ENCODE results near the gene PALLD. TPM values are rescaled to one million over a fixed set of nuclear protein-coding genes. Genes with fewer than 3 reads are reported as not detected.
A peak's percentile ranks its signal among the peaks of the same experiment; 100 is the strongest.

The PALLD gene
- total RNA-seq, 2 donors from 2014 or later = 705 to 752 TPM

DNA sequence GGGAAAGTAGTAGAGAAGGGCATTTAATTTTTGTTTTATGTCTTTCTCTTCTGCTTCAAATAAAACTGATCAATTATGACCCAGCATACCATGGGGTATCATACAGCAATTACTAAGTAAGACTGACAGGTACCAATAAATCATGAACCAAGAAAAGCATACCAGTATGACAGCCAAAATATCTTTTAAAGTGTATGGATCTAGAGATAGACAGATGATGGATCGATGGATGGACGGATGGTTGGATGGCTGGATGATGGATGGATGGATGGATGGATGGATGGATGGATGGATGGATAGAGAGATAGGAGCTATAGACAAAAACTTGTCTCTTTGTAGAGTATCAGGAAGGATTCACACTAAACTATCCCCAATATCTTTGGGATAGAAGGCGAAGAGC, 18.0 kb upstream of the PALLD start:
- H3K9me3 ChIP-seq = no peaks in the 10 kb centered on the region
- DNase-seq (ENCODE audit: low spot score) = no peak
- H3K4me1 ChIP-seq (ENCODE audit: control insufficient read depth in 1 of 2, low read depth in 2 of 2) = peaks cover 10 to 14% of the 10 kb centered on the region in 2 donors
- H3K4me3 ChIP-seq = peak overlapping the region; percentile 80
- no peak overlapping the region for H3K27ac ChIP-seq
- no peaks in the 10 kb centered on the region for H3K36me3 ChIP-seq
- no peak for ATAC-seq (ENCODE audit: insufficient number of reproducible peaks, low FRiP score, low read depth)
- TF ChIP-seq, protein P1, sequence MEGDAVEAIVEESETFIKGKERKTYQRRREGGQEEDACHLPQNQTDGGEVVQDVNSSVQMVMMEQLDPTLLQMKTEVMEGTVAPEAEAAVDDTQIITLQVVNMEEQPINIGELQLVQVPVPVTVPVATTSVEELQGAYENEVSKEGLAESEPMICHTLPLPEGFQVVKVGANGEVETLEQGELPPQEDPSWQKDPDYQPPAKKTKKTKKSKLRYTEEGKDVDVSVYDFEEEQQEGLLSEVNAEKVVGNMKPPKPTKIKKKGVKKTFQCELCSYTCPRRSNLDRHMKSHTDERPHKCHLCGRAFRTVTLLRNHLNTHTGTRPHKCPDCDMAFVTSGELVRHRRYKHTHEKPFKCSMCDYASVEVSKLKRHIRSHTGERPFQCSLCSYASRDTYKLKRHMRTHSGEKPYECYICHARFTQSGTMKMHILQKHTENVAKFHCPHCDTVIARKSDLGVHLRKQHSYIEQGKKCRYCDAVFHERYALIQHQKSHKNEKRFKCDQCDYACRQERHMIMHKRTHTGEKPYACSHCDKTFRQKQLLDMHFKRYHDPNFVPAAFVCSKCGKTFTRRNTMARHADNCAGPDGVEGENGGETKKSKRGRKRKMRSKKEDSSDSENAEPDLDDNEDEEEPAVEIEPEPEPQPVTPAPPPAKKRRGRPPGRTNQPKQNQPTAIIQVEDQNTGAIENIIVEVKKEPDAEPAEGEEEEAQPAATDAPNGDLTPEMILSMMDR (IDR thresholded peaks at IDR 0.05) = no peak
- H3K27me3 ChIP-seq (replicated peaks; ENCODE audit: insufficient read depth) = no peaks in the 10 kb centered on the region

DNA sequence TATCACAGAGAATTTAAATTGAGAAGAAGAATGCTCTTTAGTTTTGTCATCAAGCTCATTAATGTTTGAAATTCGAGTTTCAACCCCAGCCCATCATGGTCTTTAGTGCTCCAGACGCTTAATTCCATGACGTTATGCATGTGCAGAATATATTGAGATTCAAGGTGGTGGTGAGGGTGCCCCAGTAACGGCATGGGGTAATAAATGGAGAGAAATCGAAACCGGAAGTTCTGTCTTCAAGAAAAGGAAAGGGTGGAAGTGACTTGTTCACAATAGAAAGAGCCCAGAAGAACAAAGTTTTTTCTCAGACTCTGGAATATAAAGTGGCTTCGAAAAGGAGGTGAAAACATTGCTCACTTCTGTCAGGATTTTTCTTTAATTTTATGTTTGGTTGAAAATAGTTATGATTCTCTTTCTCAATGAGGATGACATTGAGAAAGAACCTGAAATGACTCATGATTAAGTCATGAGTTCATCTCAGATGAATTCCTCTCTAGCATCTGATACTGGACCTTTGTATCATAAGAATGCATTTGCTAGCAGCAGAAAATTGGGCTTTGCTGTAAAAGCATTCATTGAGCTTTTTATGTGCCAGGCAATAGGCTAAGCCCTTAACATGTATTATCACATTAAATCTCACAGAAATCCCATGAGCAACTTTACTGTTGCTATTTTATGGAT, 15.8 kb upstream of the PALLD start:
- ATAC-seq (ENCODE audit: insufficient number of reproducible peaks, low FRiP score, low read depth) = peak; percentile 53
- TF ChIP-seq, protein P1 (IDR thresholded peaks at IDR 0.05) = no peak
- Histone ChIP-seq H3K27ac (peak overlapping the region; percentile 87 to 92), H3K9me3 (no peaks in the 10 kb centered on the region), H3K36me3 (no peaks in the 10 kb centered on the region), H3K4me1 (ENCODE audit: control insufficient read depth in 1 of 2, low read depth in 2 of 2) (peaks cover 7 to 10% of the 10 kb centered on the region in 2 donors), H3K27me3 (replicated peaks; ENCODE audit: insufficient read depth) (no peaks in the 10 kb centered on the region), H3K4me3 (peak overlapping the region; percentile 80)
- DNase-seq (ENCODE audit: low spot score) = no peak

DNA sequence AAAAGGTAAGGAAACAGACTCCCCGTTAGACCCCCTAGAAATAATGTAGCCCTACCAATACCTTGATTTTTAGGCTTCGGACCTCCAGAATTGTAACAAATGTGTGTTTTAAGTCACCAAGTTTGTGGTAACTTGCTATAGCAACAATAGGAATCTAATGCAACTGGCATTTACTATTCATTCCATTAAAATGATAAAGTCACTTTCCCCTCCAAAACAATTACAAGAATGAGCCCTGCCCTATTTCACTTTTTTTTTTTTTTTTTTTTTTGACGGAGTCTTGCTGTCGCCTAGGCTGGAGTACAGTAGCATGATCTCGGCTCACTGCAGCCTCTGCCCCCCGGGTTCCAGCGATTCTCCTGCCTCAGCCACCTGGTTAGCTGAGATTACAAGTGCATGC, 13.0 kb upstream of the PALLD start:
- DNase-seq (ENCODE audit: low spot score) = no peak
- no peak for ATAC-seq (ENCODE audit: insufficient number of reproducible peaks, low FRiP score, low read depth)

DNA sequence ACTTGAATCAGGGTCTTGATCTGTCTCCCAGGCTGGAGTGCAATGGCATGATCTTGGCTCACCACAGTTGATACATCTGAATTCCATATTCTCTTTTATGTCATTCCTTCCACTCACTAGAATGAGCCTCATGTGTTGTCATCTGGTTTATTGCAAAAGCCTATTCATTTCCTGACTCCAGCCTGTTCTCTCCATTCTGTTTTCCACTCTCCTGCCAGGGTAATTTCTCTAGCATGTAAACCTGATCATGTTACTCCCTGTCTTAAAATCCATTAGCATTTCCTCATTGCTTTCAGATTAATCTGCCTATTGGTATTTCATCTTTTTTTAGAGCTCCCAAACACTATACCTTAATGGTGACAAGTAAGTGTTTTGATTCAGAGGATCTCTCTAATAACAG, 12.2 kb upstream of the PALLD start:
- no peak overlapping the region for H3K27ac ChIP-seq
- no peaks in the 10 kb centered on the region for H3K27me3 ChIP-seq (replicated peaks; ENCODE audit: insufficient read depth)
- H3K4me3 ChIP-seq = no peak overlapping the region
- peaks cover 5 to 10% of the 10 kb centered on the region in 2 donors for H3K4me1 ChIP-seq (ENCODE audit: control insufficient read depth in 1 of 2, low read depth in 2 of 2)
- no peaks in the 10 kb centered on the region for H3K36me3 ChIP-seq
- no peaks in the 10 kb centered on the region for H3K9me3 ChIP-seq
- no peak for DNase-seq (ENCODE audit: low spot score)
- TF ChIP-seq, protein P1 (IDR thresholded peaks at IDR 0.05) = no peak
- no peak for ATAC-seq (ENCODE audit: insufficient number of reproducible peaks, low FRiP score, low read depth)

More for the DNA sequence above, 13.0 kb upstream of the PALLD start:
- Histone ChIP-seq H3K27ac (no peak overlapping the region), H3K9me3 (no peaks in the 10 kb centered on the region), H3K27me3 (replicated peaks; ENCODE audit: insufficient read depth) (no peaks in the 10 kb centered on the region), H3K36me3 (no peaks in the 10 kb centered on the region), H3K4me3 (no peak overlapping the region), H3K4me1 (ENCODE audit: control insufficient read depth in 1 of 2, low read depth in 2 of 2) (peaks cover 7 to 10% of the 10 kb centered on the region in 2 donors)
- TF ChIP-seq, protein P1 (IDR thresholded peaks at IDR 0.05) = no peak

DNA sequence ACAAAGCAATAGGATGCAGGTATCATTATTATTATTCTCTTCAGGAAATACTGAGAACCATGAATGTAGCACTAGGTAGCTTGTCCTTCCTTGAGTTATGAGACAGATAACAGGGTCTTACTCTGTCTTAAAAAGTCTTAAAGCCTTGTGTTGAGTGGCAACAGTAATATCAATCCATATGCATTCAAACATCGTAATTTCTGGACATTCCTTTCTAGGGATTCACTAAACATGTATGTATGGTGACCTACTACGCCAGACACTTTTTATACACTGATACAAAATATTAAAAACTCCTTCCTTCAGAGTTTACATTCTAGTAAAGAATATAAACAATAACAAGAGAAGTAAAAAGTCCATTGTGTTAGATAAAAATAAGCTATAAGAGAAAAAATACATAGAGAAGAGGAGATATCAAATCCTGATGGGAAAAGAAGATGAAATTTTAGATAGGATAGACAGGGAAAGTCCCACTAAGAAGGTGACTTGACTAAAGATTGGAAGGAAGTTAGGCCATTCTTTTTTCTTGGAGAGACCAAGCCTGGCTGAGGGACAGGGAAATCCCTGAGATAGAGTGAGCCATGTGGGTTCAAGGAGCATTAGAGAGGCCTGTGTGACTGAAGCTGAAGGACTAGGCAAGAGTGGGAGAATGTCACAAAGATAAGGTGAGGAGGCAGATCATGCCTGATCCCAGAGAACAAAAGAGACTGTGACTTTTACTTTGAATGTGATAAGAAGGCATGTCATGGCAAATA, 11.5 kb upstream of the PALLD start:
- no peak overlapping the region for H3K4me3 ChIP-seq
- no peaks in the 10 kb centered on the region for H3K9me3 ChIP-seq
- H3K27ac ChIP-seq = no peak overlapping the region
- H3K4me1 ChIP-seq (ENCODE audit: control insufficient read depth in 1 of 2, low read depth in 2 of 2) = peaks cover 5 to 10% of the 10 kb centered on the region in 2 donors
- H3K36me3 ChIP-seq = no peaks in the 10 kb centered on the region
- TF ChIP-seq, protein P1 (IDR thresholded peaks at IDR 0.05) = no peak
- ATAC-seq (ENCODE audit: insufficient number of reproducible peaks, low FRiP score, low read depth) (no peak), DNase-seq (ENCODE audit: low spot score) (no peak)
- H3K27me3 ChIP-seq (replicated peaks; ENCODE audit: insufficient read depth) = no peaks in the 10 kb centered on the region
